ENCODE measurements around the gene FNDC3B.

DNA sequence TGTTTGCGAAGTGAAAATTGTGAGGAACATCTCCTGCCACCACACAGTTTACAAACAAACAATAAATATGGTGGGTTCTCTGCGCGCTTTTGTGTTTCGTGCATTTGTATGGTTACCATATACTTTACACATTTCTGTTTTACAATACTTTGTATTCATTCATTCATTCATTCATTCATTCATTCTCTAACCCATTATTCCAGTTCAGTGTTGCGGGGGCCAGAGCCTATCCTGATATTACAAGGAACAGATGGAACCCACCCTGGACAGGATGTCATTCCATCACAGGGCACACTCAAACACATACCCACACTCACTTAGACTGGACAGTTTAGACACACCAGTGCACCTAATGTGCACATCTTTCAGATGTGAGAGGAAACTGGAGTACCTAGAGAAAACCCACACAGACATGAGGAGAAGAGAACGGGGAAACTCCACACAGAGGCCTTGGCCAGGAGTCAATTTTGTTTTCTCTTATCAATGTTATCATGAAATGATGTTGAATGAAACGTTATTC, 160.5 kb downstream of the FNDC3B start:
- TF ChIP-seq, protein P1, sequence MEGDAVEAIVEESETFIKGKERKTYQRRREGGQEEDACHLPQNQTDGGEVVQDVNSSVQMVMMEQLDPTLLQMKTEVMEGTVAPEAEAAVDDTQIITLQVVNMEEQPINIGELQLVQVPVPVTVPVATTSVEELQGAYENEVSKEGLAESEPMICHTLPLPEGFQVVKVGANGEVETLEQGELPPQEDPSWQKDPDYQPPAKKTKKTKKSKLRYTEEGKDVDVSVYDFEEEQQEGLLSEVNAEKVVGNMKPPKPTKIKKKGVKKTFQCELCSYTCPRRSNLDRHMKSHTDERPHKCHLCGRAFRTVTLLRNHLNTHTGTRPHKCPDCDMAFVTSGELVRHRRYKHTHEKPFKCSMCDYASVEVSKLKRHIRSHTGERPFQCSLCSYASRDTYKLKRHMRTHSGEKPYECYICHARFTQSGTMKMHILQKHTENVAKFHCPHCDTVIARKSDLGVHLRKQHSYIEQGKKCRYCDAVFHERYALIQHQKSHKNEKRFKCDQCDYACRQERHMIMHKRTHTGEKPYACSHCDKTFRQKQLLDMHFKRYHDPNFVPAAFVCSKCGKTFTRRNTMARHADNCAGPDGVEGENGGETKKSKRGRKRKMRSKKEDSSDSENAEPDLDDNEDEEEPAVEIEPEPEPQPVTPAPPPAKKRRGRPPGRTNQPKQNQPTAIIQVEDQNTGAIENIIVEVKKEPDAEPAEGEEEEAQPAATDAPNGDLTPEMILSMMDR (IDR thresholded peaks at IDR 0.05) = no peak
- TF ChIP-seq REST (IDR thresholded peaks at IDR 0.05; ENCODE audit: insufficient read depth in 1 of 2, low read depth in 2 of 2, low read length in 1 of 2) = no peak
